Activated effector memory CD4-positive, alpha-beta T cell treated with Interleukin-2 at 50 U/mL for 16 hours (primary cell): Measurements from ENCODE around the gene PACS1.

Experiments used
- DNase-seq: peaks from one replicate; pipeline ENCODE4 v3.0.0-alpha.2; 2020

The PACS1 gene

GRCh38 chr11:66292543-66293332 is 222.7 kb downstream of the PACS1 start:
- DNase-seq = no peak

DNA sequence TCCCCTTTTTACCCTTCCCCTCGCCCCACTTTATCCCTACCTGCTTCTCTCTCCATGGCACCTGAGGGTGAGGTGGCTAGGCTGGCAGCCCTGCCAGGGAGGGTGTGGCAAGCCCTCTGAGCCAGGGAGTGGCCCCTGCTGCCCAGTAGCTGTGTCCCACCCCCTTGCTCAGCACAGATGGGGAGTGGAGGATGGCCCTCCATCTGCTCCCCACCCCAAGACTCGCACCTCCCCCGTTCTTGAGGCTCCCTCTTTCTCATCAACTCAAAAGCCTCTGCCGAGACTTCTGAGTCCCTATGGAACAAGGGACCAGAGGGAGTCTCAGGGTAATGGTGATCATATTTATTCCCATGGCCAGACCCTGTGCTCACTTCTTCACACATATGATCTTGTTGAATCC is 223.3 kb downstream of the PACS1 start:
- no peak for DNase-seq

DNA sequence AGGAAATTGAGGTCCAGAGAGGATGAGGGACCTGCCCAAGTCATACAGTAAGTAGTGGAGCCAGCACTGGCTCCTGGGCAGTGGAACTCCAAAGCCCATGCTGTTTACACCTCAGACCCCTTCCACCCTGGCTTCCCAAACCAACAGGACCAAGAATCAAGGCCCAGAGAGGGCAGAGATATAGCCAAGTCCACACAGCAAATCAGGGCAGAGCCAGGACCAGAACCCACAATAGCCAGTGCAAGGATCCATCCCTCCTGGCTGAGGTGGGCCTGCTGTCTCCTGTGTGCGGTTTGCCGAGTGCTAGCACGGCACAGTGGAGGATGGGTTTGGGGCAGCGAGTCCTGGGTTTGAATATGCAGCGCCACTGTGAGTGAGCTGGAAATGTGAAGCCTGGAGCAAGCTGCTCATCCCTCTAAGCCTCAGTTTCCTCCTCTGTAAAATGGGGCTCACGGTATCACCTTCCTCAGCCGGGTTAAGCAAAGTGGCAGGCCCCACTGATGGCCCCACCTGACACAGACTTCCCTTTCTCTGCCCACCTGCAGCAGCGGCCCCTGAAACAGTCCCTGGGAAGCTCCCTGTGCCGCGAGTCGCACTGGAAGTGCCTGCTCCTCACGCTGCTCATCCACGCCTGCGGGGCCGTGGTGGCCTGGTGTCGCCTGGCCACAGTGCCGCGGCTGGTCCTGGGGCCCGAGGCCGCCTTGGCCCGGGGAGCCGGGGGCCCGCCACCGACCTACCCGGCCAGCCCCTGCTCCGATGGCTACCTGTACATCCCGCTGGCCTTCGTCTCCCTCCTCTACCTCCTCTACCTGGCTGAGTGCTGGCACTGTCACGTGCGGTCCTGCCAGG is 223.9 kb downstream of the PACS1 start:
- DNase-seq = no peak
